Heart right ventricle (tissue), 16 donors: Measurements from ENCODE around the gene SCGB1A1. TPM values are rescaled to one million over a fixed set of nuclear protein-coding genes. Genes with fewer than 3 reads are reported as not detected.

Experiments used
- ATAC-seq, 8 donors: fragments of 200-7000 bp; cut with Tn5 transposase; one replicate each; pipeline ENCODE4 v1.9.1; 2020; ENCODE audit warnings: mild to moderate bottlenecking in 8 of 8, moderate library complexity in 8 of 8, moderate number of reproducible peaks in 1 of 8
- DNase-seq, 2 donors: peaks; one replicate each; pipeline ENCODE4 v3.0.0-alpha.2; 2020
- H3K27ac ChIP-seq, 10 donors: fragments of 200-600 bp; sonication (generic) in 2 of 10; one replicate each; pipeline versions ENCODE4 v1.5.0 to v1.8.0; 2020 to 2022; ENCODE audit warnings: mild to moderate bottlenecking in 3 of 10
- H3K27me3 ChIP-seq, 7 donors: fragments of 200-600 bp; one replicate each; pipeline ENCODE4 v1.8.0; 2021 to 2022; ENCODE audit warnings: mild to moderate bottlenecking in 2 of 7
- H3K36me3 ChIP-seq, 9 donors: fragments of 200-600 bp; sonication (generic) in 1 of 9; one replicate each; pipeline versions ENCODE4 v1.5.0 to v1.8.0; 2020 to 2022; ENCODE audit warnings: mild to moderate bottlenecking in 2 of 9
- H3K4me1 ChIP-seq, 9 donors: fragments of 200-600 bp; sonication (generic) in 1 of 9; one replicate each; pipeline versions ENCODE4 v1.5.0 to v1.8.0; 2020 to 2022; ENCODE audit warnings: mild to moderate bottlenecking in 4 of 9
- H3K4me3 ChIP-seq, 10 donors: fragments of 200-600 bp; sonication (generic) in 2 of 10; one replicate each; pipeline versions ENCODE4 v1.5.0 to v1.8.0; 2020 to 2022; ENCODE audit warnings: mild to moderate bottlenecking in 7 of 10, moderate library complexity in 2 of 10
- H3K9me3 ChIP-seq, 11 donors: fragments of 200-600 bp in 10 of 11; sonication (generic) in 2 of 11; one replicate each; pipeline versions ENCODE4 v1.5.0 to v1.8.0; 2013 to 2022; ENCODE audit warnings: mild to moderate bottlenecking in 2 of 11, control low read depth in 1 of 11, moderate library complexity in 1 of 11
- CTCF ChIP-seq, 9 donors: fragments of 200-600 bp; sonication (generic) in 2 of 9; IDR thresholded peaks; one replicate each; pipeline versions ENCODE4 v1.5.0 to v1.8.0; 2021 to 2022; ENCODE audit warnings: antibody characterized with exemption in 9 of 9, mild to moderate bottlenecking in 5 of 9, moderate library complexity in 1 of 9
- WGBS, 2 donors: extraction: QIAGEN DNeasy Blood & Tissue Kit; methylation state at CpG; one replicate each; pipeline ENCODE4 v1.1.7; 2013; ENCODE audit warnings: inconsistent platforms in 1 of 2; 5-methylcytosine and 5-hydroxymethylcytosine counted together
- intact Hi-C, 10 donors: fragments of 100-400 bp; cut with DNase I; formaldehyde crosslinking; loops; one replicate each; pipeline versions ENCODE4 v1.11.1 to v1.14.2; 2022
- polyA plus RNA-seq, 2 donors: library from polyadenylated mRNA; stranded (reverse); fragments of 200-250 nt; gene quantifications; one replicate each; pipeline ENCODE4 v1.2.3, GENCODE V29; 2013
- total RNA-seq, 10 donors: library from RNA; stranded (reverse); fragmentation: NEBNext Ultra II Directional in 3 of 10; extraction: Animal tissue kit (Norgen Biotek cat#: 25700) in 3 of 10; gene quantifications; one replicate each; pipeline versions ENCODE4 v1.2.1 to v1.2.4, GENCODE V29; 2021 to 2023
- donor health status: Arrhythmogenic right ventricular cardiomyopathy.
- donor health status: ischemic (EF 13 %, LVEDD 7.1; RV severe dilation, severe dysfunction).
- donor health status: healthy with polysubstance abuse.
- donor health status: DM: no; HTN: yes; CAD: no.
- donor health status: DM: no; HTN: no; CAD: no.
- donor health status: ischemic (EF 25% LVEDD 6.9; RV normal size, moderate dysfunction).
- donor health status: ischemic (EF 25% LVEDD 5.7; RV mildly dilated, moderate dysfunction).
- donor health status: healthy.
- donor health status: DM: yes; HTN: yes; CAD: no.
- donor health status: Ischemic cardiomyopathy.
- donor health status: ischemic (EF 35%, LVEDD 5.7; RV mildly dilated, moderate dysfunction).
- donor health status: nonischemic (EF 11% LVEDD 7.7; RV severe dilation, severe dysfunction).
- donor health status: DM: yes; HTN: yes; CAD: no.
- donor health status: PGD.
- donor health status: ischemic (EF 29% LVEDD 5.4; RV normal size, mild dysfunction).
- donor health status: nonischemic (EF 23%, LVEDD 6.1; RV moderate dilation, normal function).

SCGB1A1 gene
- total and polyA plus RNA-seq, 12 donors = 0.20 TPM; not detected in 11

- 8 to 45% methylated on average over 23 of the region's 23 CpGs for WGBS, 2 donors
- Histone ChIP-seq H3K4me1 (peaks cover 23 to 60% (median 46%) of the 10 kb centered on the region in 9 donors), H3K4me3 (peak overlapping the region in 9 of 10 donors; percentile 27 to 56 (median 52)), H3K27ac (peak overlapping the region; percentile 44 to 91 (median 83)), H3K36me3 (no peaks in the 10 kb centered on the region), H3K27me3 (no peaks in the 10 kb centered on the region), H3K9me3 (no peaks in the 10 kb centered on the region)
- intact Hi-C loops = loop anchor here in 1 of 10 donors (5.0 kb wide), 1 partner anchor 98 kb away; no protein-coding TSS in a partner anchor
- no peak for TF ChIP-seq CTCF (IDR thresholded peaks at IDR 0.05)
- ATAC-seq = peak; percentile 49 to 74 (median 61)
- DNase-seq = peak; percentile 61 to 79
Observed at GRCh38 chr11:62444236-62444833, 25.5 kb downstream of the SCGB1A1 start.

GRCh38 chr11:62444835-62445234 lies 26.0 kb downstream of the SCGB1A1 start:
- Histone ChIP-seq H3K9me3 (no peaks in the 10 kb centered on the region), H3K4me1 (peaks cover 23 to 57% (median 46%) of the 10 kb centered on the region in 9 donors), H3K27me3 (no peaks in the 10 kb centered on the region), H3K27ac (peak overlapping the region; percentile 44 to 91 (median 83)), H3K4me3 (peak overlapping the region in 9 of 10 donors; percentile 27 to 56 (median 52)), H3K36me3 (no peaks in the 10 kb centered on the region)
- WGBS, 2 donors = 22 to 59% methylated on average over 9 of the region's 9 CpGs
- no peak for TF ChIP-seq CTCF (IDR thresholded peaks at IDR 0.05)
- intact Hi-C loops = loop anchor here in 1 of 10 donors (5.0 kb wide), 2 partner anchors 52 to 97 kb away; no protein-coding TSS in a partner anchor
- DNase-seq (no peak), ATAC-seq (peak in 6 of 8 donors; percentile 8 to 33 (median 22))

GRCh38 chr11:62445314-62445740 lies 26.5 kb downstream of the SCGB1A1 start:
- intact Hi-C loops = loop anchor here in 1 of 10 donors (5.0 kb wide), 1 partner anchor 52 kb away; no protein-coding TSS in a partner anchor
- no peaks in the 10 kb centered on the region for H3K36me3 ChIP-seq
- DNase-seq = peak in 1 of 2 donors; percentile 70
- H3K4me3 ChIP-seq = peak overlapping the region in 1 of 10 donors; percentile 56
- 51 to 57% methylated on average over 5 of the region's 5 CpGs for WGBS, 2 donors
- no peaks in the 10 kb centered on the region for H3K9me3 ChIP-seq
- no peak for TF ChIP-seq CTCF (IDR thresholded peaks at IDR 0.05)
- peak overlapping the region in 8 of 10 donors; percentile 73 to 89 (median 83) for H3K27ac ChIP-seq
- peak in 7 of 8 donors; percentile 17 to 69 (median 43) for ATAC-seq
- no peaks in the 10 kb centered on the region for H3K27me3 ChIP-seq
- H3K4me1 ChIP-seq = peaks cover 19 to 52% (median 44%) of the 10 kb centered on the region in 9 donors

- Histone ChIP-seq H3K4me1 (peaks cover 13 to 44% (median 37%) of the 10 kb centered on the region in 9 donors), H3K9me3 (no peaks in the 10 kb centered on the region), H3K36me3 (no peaks in the 10 kb centered on the region), H3K27ac (peak overlapping the region in 4 of 10 donors; percentile 43 to 89 (median 80)), H3K4me3 (no peak overlapping the region), H3K27me3 (no peaks in the 10 kb centered on the region)
- TF ChIP-seq CTCF (IDR thresholded peaks at IDR 0.05) = no peak
- DNase-seq (no peak), ATAC-seq (peak in 2 of 8 donors; percentile 5 to 12)
- intact Hi-C loops = loop anchor here in 1 of 10 donors (5.0 kb wide), 1 partner anchor 51 kb away; no protein-coding TSS in a partner anchor
- 54 to 61% methylated on average over 5 of the region's 5 CpGs for WGBS, 2 donors
Observed at GRCh38 chr11:62446091-62446490, 27.3 kb downstream of the SCGB1A1 start.
